ENCODE measurements around the gene PCDHGA5.
"Not testable (repeated sequence)": the region's sequence is repeated elsewhere in the genome, so short reads cannot be mapped to it uniquely, and the experiment has no call there.

PCDHGA5 gene

GRCh38 chr5:141338538-141339306 lies 25.2 kb upstream of the PCDHGA5 start, which contains the start of gene PCDHGA2:
Gene PCDHGA2 (plus strand): TSS chr5:141338760.
- Histone ChIP-seq H3K9ac (ENCODE audit: low read length) (peak within 1 kb of the TSS; percentile 58), H3K4me3 (ENCODE audit: low read length) (peak within 1 kb of the TSS; percentile 79), H3K4me1 (ENCODE audit: control insufficient read depth, insufficient read depth, low read length) (no peaks in the 10 kb centered on the region), H3K27me3 (replicated peaks; ENCODE audit: control insufficient read depth, insufficient read depth, low read length) (peaks cover 15% of the 10 kb centered on the region), H3K9me3 (ENCODE audit: control insufficient read depth, low read length) (peaks cover 41% of the 10 kb centered on the region), H3K36me3 (ENCODE audit: control insufficient read depth, insufficient read depth, low read length, severe bottlenecking) (no peaks in the 10 kb centered on the region)
- peak; percentile 29 for DNase-seq (ENCODE audit: low read depth)

DNA sequence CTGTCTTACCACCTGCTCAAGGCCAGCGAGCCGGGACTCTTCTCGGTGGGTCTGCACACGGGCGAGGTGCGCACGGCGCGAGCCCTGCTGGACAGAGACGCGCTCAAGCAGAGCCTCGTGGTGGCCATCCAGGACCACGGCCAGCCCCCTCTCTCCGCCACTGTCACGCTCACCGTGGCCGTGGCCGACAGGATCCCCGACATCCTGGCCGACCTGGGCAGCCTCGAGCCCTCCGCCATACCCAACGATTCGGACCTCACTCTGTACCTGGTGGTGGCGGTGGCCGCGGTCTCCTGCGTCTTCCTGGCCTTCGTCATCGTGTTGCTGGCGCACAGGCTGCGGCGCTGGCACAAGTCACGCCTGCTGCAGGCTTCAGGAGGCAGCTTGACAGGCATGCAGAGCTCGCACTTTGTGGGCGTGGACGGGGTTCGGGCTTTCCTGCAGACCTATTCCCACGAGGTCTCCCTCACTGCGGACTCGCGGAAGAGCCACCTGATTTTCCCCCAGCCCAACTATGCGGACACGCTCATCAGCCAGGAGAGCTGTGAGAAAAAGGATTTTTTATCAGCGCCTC lies 23.1 kb upstream of the PCDHGA5 start:
- H3K9me3 ChIP-seq (ENCODE audit: control insufficient read depth, low read length), result peaks cover 60% of the 10 kb centered on the region
- peaks cover 15% of the 10 kb centered on the region for H3K27me3 ChIP-seq (replicated peaks; ENCODE audit: control insufficient read depth, insufficient read depth, low read length)
- not testable (repeated sequence) for DNase-seq (ENCODE audit: low read depth); H3K36me3 ChIP-seq (ENCODE audit: control insufficient read depth, insufficient read depth, low read length, severe bottlenecking); H3K4me1 ChIP-seq (ENCODE audit: control insufficient read depth, insufficient read depth, low read length); H3K9ac ChIP-seq (ENCODE audit: low read length); H3K4me3 ChIP-seq (ENCODE audit: low read length)

GRCh38 chr5:141342773-141343172 lies 21.2 kb upstream of the PCDHGA5 start:
- Histone ChIP-seq H3K9ac (ENCODE audit: low read length) (no peak overlapping the region), H3K4me1 (ENCODE audit: control insufficient read depth, insufficient read depth, low read length) (no peaks in the 10 kb centered on the region), H3K9me3 (ENCODE audit: control insufficient read depth, low read length) (peaks cover 53% of the 10 kb centered on the region), H3K27me3 (replicated peaks; ENCODE audit: control insufficient read depth, insufficient read depth, low read length) (peaks cover 15% of the 10 kb centered on the region), H3K36me3 (ENCODE audit: control insufficient read depth, insufficient read depth, low read length, severe bottlenecking) (no peaks in the 10 kb centered on the region), H3K4me3 (ENCODE audit: low read length) (no peak overlapping the region)
- DNase-seq (ENCODE audit: low read depth), result no peak

DNA sequence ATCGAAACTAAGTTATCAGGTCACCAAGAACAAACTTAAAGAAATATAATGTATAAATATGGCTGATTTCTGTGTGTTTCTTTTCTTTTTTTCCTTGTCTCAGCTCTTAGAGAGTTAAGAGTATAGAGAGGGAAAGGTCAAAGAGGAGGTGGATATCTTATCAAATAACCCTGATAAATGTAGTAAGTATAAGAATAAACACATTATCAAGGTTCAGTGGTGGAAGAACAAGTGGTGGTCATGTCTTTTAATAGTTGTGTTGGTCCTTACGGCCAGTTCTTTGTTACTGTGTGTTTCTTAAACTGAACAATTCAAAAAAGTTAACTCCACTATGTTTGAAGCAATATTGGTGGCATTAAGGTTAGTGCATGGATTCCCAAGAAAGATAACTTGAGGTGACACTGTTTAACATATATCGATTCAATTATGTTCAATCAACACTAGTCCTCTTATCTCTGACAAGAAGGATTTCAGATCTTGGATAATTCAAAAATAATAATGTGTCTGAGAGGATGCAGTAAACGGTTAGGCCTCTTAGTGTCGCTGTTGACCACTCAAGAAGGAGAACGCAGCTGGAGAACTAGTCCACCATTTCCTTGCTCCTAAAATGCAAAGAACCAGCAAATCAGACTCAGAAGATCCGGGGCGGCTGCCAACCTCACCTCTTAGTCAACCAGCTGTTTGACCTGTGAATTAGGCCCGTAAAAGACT lies 20.6 kb upstream of the PCDHGA5 start, which contains the start of gene PCDHGA3:
PCDHGA3 (plus strand) TSS at position 588 of the 711 bp plus-strand sequence. CDS start 205 bp downstream, outside the sequence.
- Histone ChIP-seq H3K36me3 (ENCODE audit: control insufficient read depth, insufficient read depth, low read length, severe bottlenecking) (no peaks in the 10 kb centered on the region), H3K27me3 (replicated peaks; ENCODE audit: control insufficient read depth, insufficient read depth, low read length) (peaks cover 15% of the 10 kb centered on the region), H3K9ac (ENCODE audit: low read length) (peak within 1 kb of the TSS; percentile 68), H3K4me1 (ENCODE audit: control insufficient read depth, insufficient read depth, low read length) (no peaks in the 10 kb centered on the region), H3K9me3 (ENCODE audit: control insufficient read depth, low read length) (peaks cover 48% of the 10 kb centered on the region), H3K4me3 (ENCODE audit: low read length) (peak within 1 kb of the TSS; percentile 79)
- DNase-seq (ENCODE audit: low read depth), result peak; percentile 24

- no peaks in the 10 kb centered on the region for H3K36me3 ChIP-seq (ENCODE audit: control insufficient read depth, insufficient read depth, low read length, severe bottlenecking)
- H3K27me3 ChIP-seq (replicated peaks; ENCODE audit: control insufficient read depth, insufficient read depth, low read length), result peaks cover 15% of the 10 kb centered on the region
- DNase-seq (ENCODE audit: low read depth), result no peak
- H3K9ac ChIP-seq (ENCODE audit: low read length), result peak overlapping the region; percentile 68
- H3K9me3 ChIP-seq (ENCODE audit: control insufficient read depth, low read length), result peaks cover 42% of the 10 kb centered on the region
- peak overlapping the region; percentile 79 for H3K4me3 ChIP-seq (ENCODE audit: low read length)
- H3K4me1 ChIP-seq (ENCODE audit: control insufficient read depth, insufficient read depth, low read length), result no peaks in the 10 kb centered on the region
Measured at GRCh38 chr5:141343953-141344463, 20.0 kb upstream of the PCDHGA5 start.

GRCh38 chr5:141345327-141345726 lies 18.6 kb upstream of the PCDHGA5 start:
- Histone ChIP-seq H3K4me1 (ENCODE audit: control insufficient read depth, insufficient read depth, low read length) (no peaks in the 10 kb centered on the region), H3K9me3 (ENCODE audit: control insufficient read depth, low read length) (peaks cover 34% of the 10 kb centered on the region), H3K27me3 (replicated peaks; ENCODE audit: control insufficient read depth, insufficient read depth, low read length) (peaks cover 4% of the 10 kb centered on the region), H3K9ac (ENCODE audit: low read length) (no peak overlapping the region), H3K4me3 (ENCODE audit: low read length) (no peak overlapping the region), H3K36me3 (ENCODE audit: control insufficient read depth, insufficient read depth, low read length, severe bottlenecking) (no peaks in the 10 kb centered on the region)
- DNase-seq (ENCODE audit: low read depth), result no peak

DNA sequence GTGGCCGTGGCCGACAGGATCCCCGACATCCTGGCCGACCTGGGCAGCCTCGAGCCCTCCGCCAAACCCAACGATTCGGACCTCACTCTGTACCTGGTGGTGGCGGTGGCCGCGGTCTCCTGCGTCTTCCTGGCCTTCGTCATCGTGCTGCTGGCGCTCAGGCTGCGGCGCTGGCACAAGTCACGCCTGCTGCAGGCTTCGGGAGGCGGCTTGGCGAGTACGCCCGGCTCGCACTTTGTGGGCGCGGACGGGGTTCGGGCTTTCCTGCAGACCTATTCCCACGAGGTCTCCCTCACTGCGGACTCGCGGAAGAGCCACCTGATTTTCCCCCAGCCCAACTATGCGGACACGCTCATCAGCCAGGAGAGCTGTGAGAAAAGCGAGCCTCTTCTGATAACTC lies 17.9 kb upstream of the PCDHGA5 start:
- H3K4me3 ChIP-seq (ENCODE audit: low read length); H3K27me3 ChIP-seq (replicated peaks; ENCODE audit: control insufficient read depth, insufficient read depth, low read length); DNase-seq (ENCODE audit: low read depth); H3K4me1 ChIP-seq (ENCODE audit: control insufficient read depth, insufficient read depth, low read length); H3K9ac ChIP-seq (ENCODE audit: low read length); H3K36me3 ChIP-seq (ENCODE audit: control insufficient read depth, insufficient read depth, low read length, severe bottlenecking): not testable (repeated sequence)
- H3K9me3 ChIP-seq (ENCODE audit: control insufficient read depth, low read length), result peaks cover 40% of the 10 kb centered on the region

- peak; percentile 65 for DNase-seq (ENCODE audit: low read depth)
- Histone ChIP-seq H3K9me3 (ENCODE audit: control insufficient read depth, low read length) (peaks cover 29% of the 10 kb centered on the region), H3K9ac (ENCODE audit: low read length) (no peak within 1 kb of the TSS), H3K36me3 (ENCODE audit: control insufficient read depth, insufficient read depth, low read length, severe bottlenecking) (no peaks in the 10 kb centered on the region), H3K4me3 (ENCODE audit: low read length) (peak within 1 kb of the TSS; percentile 77), H3K27me3 (replicated peaks; ENCODE audit: control insufficient read depth, insufficient read depth, low read length) (peaks cover 4% of the 10 kb centered on the region), H3K4me1 (ENCODE audit: control insufficient read depth, insufficient read depth, low read length) (no peaks in the 10 kb centered on the region)
Measured at GRCh38 chr5:141349917-141350619, 13.9 kb upstream of the PCDHGA5 start, which contains the start of gene PCDHGB1. Gene PCDHGB1 (plus strand): TSS chr5:141350099. CDS start chr5:141350261, 162 bp downstream.

- Histone ChIP-seq H3K9ac (ENCODE audit: low read length) (no peak overlapping the region), H3K9me3 (ENCODE audit: control insufficient read depth, low read length) (peaks cover 37% of the 10 kb centered on the region), H3K4me3 (ENCODE audit: low read length) (no peak overlapping the region), H3K27me3 (replicated peaks; ENCODE audit: control insufficient read depth, insufficient read depth, low read length) (peaks cover 4% of the 10 kb centered on the region), H3K4me1 (ENCODE audit: control insufficient read depth, insufficient read depth, low read length) (no peaks in the 10 kb centered on the region), H3K36me3 (ENCODE audit: control insufficient read depth, insufficient read depth, low read length, severe bottlenecking) (no peaks in the 10 kb centered on the region)
- DNase-seq (ENCODE audit: low read depth), result no peak
Measured at GRCh38 chr5:141351591-141351990, 12.4 kb upstream of the PCDHGA5 start.

- peak within 1 kb of the TSS; percentile 79 for H3K4me3 ChIP-seq (ENCODE audit: low read length)
- peak within 1 kb of the TSS; percentile 80 for H3K9ac ChIP-seq (ENCODE audit: low read length)
- H3K27me3 ChIP-seq (replicated peaks; ENCODE audit: control insufficient read depth, insufficient read depth, low read length), result peaks cover 4% of the 10 kb centered on the region
- H3K4me1 ChIP-seq (ENCODE audit: control insufficient read depth, insufficient read depth, low read length), result no peaks in the 10 kb centered on the region
- peak; percentile 20 for DNase-seq (ENCODE audit: low read depth)
- H3K36me3 ChIP-seq (ENCODE audit: control insufficient read depth, insufficient read depth, low read length, severe bottlenecking), result no peaks in the 10 kb centered on the region
- H3K9me3 ChIP-seq (ENCODE audit: control insufficient read depth, low read length), result peaks cover 63% of the 10 kb centered on the region
Measured at GRCh38 chr5:141354900-141355469, 9.0 kb upstream of the PCDHGA5 start, which contains the start of gene PCDHGA4. Gene PCDHGA4 (plus strand): TSS chr5:141355021. CDS start chr5:141355108, 87 bp downstream.

Data from adipocyte (in vitro differentiated cells).